LoVo (cell line): ENCODE measurements around the gene MKKS.
"Not testable (repeated sequence)": the region's sequence is repeated elsewhere in the genome, so short reads cannot be mapped to it uniquely, and the experiment has no call there.

Experiments
- DNase-seq: peaks from one replicate; pipeline ENCODE4 v3.0.0-alpha.2; 2016; ENCODE audit warnings: low spot score

Gene MKKS

DNA sequence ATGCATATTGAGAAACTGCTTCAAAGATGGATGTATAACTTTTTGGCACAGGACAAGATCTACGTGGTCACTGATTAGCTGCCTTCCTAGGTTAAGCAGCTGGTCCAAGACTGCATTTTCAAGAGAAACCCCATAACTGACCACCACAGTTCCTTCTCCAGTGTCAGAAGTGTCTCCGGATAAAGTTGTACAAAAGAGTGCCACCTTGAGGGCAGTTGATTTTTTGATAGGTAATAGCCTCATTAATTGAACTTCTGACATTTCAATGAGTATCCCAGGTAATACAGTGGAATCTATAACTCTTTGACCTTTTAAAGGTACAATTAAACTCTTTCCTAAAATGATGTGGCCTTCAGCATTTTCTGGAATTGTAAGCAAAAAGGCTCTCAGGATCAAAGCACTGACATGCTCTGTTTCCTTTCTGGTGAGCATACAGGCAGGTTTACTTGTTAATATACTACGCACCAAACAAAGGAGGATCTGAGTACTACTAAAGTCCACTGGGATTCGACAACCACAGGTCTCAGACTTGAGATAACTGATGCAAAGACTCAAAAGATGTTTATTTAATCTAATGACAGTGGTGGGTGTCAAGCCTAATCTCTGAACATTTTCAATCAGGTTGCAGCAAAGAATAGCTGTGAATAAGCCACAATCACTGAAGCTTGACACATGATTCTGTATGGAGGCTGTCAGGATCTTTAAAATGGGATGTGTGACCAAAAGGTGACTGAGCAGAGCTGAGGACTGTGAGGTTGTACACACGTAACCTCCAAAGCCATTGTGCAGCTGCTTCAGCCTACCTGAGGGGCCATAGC lies 21.2 kb downstream of the MKKS start:
- no peak for DNase-seq

DNA sequence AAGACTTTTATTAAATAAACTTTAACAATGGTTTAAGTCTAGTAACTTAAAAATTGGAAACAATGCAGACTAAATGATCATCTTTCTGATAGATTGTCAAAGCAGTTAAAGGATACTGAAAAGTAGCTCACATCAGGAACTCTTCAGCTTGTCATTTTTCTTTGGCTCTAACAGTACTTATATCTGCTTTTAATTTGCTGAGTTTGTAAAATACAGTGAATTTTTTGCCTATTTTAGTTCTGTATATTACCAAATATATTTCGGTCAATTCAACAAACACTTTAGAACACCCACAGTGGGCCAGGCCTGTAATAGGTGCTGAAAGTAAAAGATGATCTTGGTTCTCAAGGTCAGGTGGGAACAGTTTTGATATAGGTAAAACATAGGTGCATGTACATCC lies 22.3 kb downstream of the MKKS start:
- DNase-seq, result no peak

- DNase-seq, result no peak
These were observed 25.8 kb downstream of the MKKS start for GRCh38 chr20:10408108-10408813.

DNA sequence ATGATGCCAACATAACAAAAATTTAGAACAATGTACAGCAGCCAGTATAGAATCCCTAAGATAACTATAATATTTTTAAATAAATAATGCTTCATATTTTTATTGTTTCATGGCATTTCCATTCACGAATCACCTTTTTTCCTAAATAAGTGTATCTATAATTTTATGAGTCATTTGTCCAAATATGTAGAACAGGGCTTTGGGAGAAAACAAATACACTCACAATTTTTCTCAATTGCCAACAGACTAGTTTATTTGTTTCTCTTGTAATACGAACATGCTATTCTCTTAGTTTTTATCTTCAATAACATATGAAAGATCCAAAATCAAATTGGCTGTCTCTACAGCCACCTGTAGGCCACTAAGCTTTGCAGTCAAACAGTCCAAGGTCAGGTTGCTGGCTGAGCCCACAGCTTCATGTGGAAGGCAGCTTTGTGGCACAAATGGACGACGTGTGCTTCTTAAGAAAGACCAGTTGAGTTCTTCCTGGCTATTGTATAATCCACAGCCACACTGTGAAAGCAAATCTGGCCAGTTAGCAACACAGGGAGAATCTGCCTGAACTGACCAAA lies 29.0 kb downstream of the MKKS start:
- no peak for DNase-seq

GRCh38 chr20:10404023-10404628 lies 29.9 kb downstream of the MKKS start:
- DNase-seq, result no peak

DNA sequence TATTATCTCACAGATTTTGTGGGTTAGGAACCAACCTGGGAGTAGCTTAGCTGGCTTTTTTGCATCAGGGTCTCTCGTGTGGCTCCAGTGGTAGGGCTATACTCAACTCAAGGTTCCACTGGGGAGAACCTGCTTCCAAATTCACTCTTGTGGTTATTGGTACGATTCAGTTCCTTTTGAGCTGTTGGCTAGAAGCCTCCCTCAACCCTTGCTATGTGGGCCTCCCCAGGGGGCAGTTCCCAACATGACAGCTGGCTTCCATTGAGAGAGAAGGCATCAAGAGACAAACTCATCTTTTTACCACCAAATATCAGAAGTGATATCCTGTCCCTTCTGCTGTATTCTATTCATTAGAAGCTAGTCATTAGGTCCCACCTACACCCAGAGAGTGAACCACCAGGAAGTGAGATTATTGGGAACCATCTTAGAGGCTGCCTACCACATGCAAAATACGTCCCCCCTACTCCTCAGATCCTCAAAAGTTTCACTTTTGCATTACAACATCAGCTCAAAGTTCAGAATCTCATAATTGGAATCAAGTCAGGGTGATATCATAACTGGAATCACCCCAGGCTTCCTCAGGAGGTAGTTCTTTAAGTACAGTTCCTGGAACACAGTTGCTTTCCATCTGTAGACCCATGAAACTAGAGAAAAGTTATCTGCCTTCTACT lies 30.9 kb downstream of the MKKS start:
- no peak for DNase-seq

DNA sequence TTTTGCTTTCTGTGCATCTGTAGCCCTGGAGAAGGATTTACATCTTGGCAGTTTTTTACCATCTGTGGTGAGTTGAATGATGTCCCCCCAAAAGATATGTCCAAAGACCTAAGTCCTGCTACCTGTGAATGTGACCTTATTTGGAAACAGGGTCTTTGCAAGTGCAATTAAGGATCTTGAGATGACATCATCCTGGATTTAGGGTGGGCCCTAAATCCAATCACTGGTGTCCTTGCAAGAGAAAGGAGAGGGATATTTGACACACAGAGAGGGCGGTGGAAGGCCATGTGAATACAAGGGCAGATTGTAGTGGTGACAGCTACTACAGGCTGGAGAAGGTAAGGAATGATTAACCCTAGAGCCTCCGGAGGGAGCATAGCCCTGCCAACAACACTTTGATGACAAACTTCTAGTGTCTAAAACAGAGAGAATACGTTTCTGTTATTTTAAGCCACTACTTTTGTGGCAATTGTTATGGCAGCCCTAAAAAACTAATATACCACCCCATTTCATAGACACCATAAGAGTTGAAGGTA lies 35.1 kb downstream of the MKKS start:
- no peak for DNase-seq

- DNase-seq, result not testable (repeated sequence)
These were observed 39.3 kb downstream of the MKKS start for GRCh38 chr20:10394752-10395151.

GRCh38 chr20:10390709-10391108 lies 43.3 kb downstream of the MKKS start:
- no peak for DNase-seq

DNA sequence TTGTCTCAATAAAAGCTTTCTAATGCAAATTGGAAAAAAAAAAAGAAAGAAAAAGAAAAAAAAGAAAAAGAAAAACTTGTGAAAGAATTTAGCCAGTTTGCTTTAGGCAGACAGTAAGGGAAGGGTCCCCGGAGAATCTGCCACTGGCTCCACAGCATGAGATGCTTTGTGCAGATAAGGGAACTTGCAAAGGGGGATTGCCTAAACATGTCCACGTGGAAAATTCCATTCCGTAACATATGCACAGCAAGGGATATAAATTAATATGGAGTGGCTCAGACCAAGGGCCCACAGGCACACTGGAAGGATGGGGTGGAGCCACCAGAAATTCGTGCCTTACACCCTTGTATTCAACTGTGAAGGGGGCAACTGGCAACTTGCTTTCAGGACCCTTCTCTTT lies 45.4 kb downstream of the MKKS start:
- DNase-seq, result no peak

- no peak for DNase-seq
These were observed 46.3 kb downstream of the MKKS start for GRCh38 chr20:10387686-10388085.

GRCh38 chr20:10385850-10386544 lies 48.0 kb downstream of the MKKS start:
- DNase-seq, result no peak

DNA sequence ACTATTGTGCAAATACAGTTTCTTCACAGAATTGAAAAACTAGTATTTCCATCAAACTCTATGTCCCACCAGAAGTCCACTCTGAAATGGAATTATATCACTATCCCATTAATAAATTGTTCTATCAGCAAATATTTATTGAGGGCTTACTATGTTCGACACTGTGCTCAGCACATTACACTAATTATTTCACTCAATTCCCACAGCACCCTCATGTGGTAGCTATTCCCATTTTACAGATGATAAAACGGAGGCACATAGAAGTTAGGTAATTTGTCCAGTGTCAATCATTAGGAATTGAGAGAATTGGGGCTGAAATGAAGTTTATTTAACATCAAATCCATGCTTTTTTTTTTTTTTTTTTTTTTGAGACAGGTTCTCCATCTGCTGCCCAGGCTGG lies 52.5 kb downstream of the MKKS start:
- DNase-seq, result no peak

- no peak for DNase-seq
These were observed 54.3 kb downstream of the MKKS start for GRCh38 chr20:10379761-10380160.

GRCh38 chr20:10376270-10377075 lies 57.5 kb downstream of the MKKS start:
- DNase-seq, result no peak

DNA sequence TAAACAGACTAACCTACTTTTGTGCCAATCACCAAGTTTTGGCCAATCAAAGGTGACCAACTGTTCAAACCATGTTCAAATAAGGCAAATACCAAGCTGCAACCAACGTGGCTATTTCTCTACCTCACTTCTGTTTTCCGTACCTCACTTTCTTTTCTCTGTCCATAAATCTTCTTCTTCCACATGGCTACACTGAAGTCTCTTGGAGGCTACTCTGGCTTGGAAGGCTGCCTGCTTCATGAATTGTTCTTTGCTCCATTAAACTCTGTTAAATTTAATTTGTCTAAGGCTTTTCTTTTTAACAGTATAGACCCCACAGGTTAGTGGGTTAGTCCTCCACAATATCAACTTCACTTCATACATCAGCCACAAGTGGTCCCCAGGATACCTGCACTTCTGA lies 58.8 kb downstream of the MKKS start:
- no peak for DNase-seq

DNA sequence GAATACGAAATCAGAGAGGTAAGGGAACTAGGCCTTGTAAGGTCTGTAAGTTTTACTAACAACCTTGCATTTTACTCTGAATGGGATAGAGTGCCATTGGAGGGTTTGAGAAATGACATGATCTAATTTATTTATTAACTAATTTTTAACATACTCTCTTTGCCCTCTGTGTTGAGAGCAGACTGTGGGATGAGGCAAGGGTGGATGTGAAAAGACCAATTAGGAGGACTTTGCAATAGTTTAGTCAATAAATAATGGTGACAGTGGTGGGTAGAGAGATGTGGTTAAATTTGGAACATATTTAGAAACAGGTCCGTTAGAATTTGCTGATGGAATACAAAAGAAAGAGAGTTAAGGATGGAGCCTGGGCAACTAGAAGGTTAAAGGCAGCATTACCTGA lies 60.0 kb downstream of the MKKS start:
- DNase-seq, result no peak

GRCh38 chr20:10371467-10371866 lies 62.6 kb downstream of the MKKS start:
- no peak for DNase-seq

- DNase-seq, result no peak
These were observed 63.7 kb downstream of the MKKS start for GRCh38 chr20:10370091-10370887.

DNA sequence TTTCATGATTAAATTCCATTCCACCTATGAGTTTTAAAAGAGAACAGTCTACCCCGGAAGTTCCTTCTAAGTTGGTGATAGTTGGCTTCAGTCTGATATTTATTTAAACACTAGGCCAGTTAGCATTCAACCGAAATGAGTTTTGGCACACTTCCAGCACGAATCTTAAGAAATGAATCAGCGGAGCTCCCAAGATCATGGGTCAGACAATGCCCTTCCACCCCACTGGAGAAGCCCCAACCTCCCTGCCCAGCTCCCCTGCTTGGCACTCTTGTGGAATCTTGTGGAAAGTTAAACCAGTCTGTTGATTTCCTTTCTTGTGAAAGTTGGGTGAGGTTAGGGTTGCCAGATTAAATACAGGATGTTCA lies 64.3 kb downstream of the MKKS start:
- DNase-seq, result peak; percentile 74
